ENCODE measurements around the gene GPR150.

- TF ChIP-seq CTCF (IDR thresholded peaks at IDR 0.05) (no peak), POLR2AphosphoS5 (IDR thresholded peaks at IDR 0.05) (no peak), POLR2A (IDR thresholded peaks at IDR 0.05; ENCODE audit: low read depth) (no peak)
Measured at GRCh38 chr5:95620870-95621838, 1.3 kb downstream of the GPR150 start.

Measured in esophagus muscularis mucosa (tissue), 3 donors.